K562 (cell line): ENCODE measurements around the gene PLAC8. TPM values are rescaled to one million over a fixed set of nuclear protein-coding genes. Genes with fewer than 3 reads are reported as not detected.

ENCODE experiments used
- ATAC-seq: fragments of 200-7000 bp; cut with Tn5 transposase; 3 replicates; pipeline ENCODE4 v1.9.1; 2020; ENCODE audit warnings: moderate library complexity
- BruUV-seq: library from RNA; stranded (reverse); fragments of 400-500 nt; replicated peaks from 2 replicates; lab custom pipeline; 2021; lab: Mats Ljungman, UMichigan
- CTCF ChIA-PET: fragments of 300-600 bp; formaldehyde crosslinking; extraction: SDS; loops from one replicate; lab custom pipeline; 2021; ENCODE audit warnings: low intra/inter-chr PET ratio; lab: Yijun Ruan, JAX
- POLR2A ChIA-PET: fragments of 300-600, 350-650 bp; sonication (Branson Sonifier 250); formaldehyde crosslinking; extraction: SDS; loops from one replicate; lab custom pipeline; 2021; ENCODE audit warnings: antibody characterized with exemption, inconsistent platforms; lab: Yijun Ruan, JAX
- DNase-seq, 4 experiments: peaks; one replicate each; pipeline versions ENCODE4 v3.0.0 to v3.0.0-alpha.2; 2011 to 2018; ENCODE audit warnings: low spot score in 3 of 4, mixed read lengths in 3 of 4; ENCODE audit errors: extremely low read depth in 1 of 4
- FAIRE-seq: peaks from 2 replicates; lab custom pipeline; 2011; peaks lifted over from hg19 to GRCh38; lab: Jason Lieb, UNC
- H2AFZ ChIP-seq: 2 replicates; pipeline ENCODE4 v1.6.0; 2011; ENCODE audit warnings: low read depth, low read length, control low read depth, inconsistent platforms
- H3K27ac ChIP-seq: fragments of 200-600 bp; 3 replicates; pipeline ENCODE4 v1.8.0; 2011; ENCODE audit warnings: low read depth, mild to moderate bottlenecking, control low read depth, inconsistent platforms, low read length, moderate library complexity, mixed read lengths; ENCODE audit errors: extremely low read depth
- H3K27me3 ChIP-seq, 2 experiments: fragments of 300-600 bp in 1 of 2; 2 replicates in 1 of 2; 3 replicates in 1 of 2; pipeline versions ENCODE4 v1.6.0 to v1.8.0; 2011; ENCODE audit warnings: inconsistent platforms in 2 of 2, low read length in 2 of 2, mild to moderate bottlenecking in 1 of 2, mixed read lengths in 1 of 2, moderate library complexity in 1 of 2; ENCODE audit not compliant: control insufficient read depth in 2 of 2, insufficient read depth in 2 of 2
- H3K36me3 ChIP-seq: fragments of 300-600 bp; 3 replicates; pipeline ENCODE4 v1.8.0; 2011; ENCODE audit warnings: mild to moderate bottlenecking, low read length, inconsistent platforms; ENCODE audit not compliant: control insufficient read depth, insufficient read depth
- H3K4me1 ChIP-seq, 2 experiments: fragments of 200-600 bp in 1 of 2; replicated peaks in 1 of 2; 2 replicates in 1 of 2; 3 replicates in 1 of 2; pipeline versions ENCODE4 v1.5.1 to v1.8.0; 2011; ENCODE audit warnings: inconsistent platforms in 2 of 2, low read length in 2 of 2, mild to moderate bottlenecking in 1 of 2, mixed read lengths in 1 of 2, moderate library complexity in 1 of 2; ENCODE audit not compliant: control insufficient read depth in 2 of 2, insufficient read depth in 2 of 2
- H3K4me2 ChIP-seq: 2 replicates; pipeline ENCODE4 v1.6.1; 2011; ENCODE audit warnings: low read length, control low read depth, inconsistent platforms, mixed read lengths; ENCODE audit not compliant: insufficient read depth
- H3K4me3 ChIP-seq: fragments of 200-600 bp; sonication (generic), shearing (Covaris generic); 2 replicates; pipeline ENCODE4 v1.5.1; 2016; ENCODE audit warnings: control low read depth, inconsistent platforms
- H3K79me2 ChIP-seq: fragments of 200-600 bp; 3 replicates; pipeline ENCODE4 v1.8.0; 2011; ENCODE audit warnings: low read length, inconsistent platforms; ENCODE audit not compliant: control insufficient read depth, insufficient read depth
- H3K9ac ChIP-seq, 2 experiments: 2 replicates each; pipeline versions ENCODE4 v1.6.0 to v1.6.1; 2011; ENCODE audit warnings: low read depth in 2 of 2, low read length in 2 of 2, control low read depth in 1 of 2, inconsistent platforms in 1 of 2, mild to moderate bottlenecking in 1 of 2, mixed read lengths in 1 of 2; ENCODE audit not compliant: insufficient read depth in 1 of 2
- H3K9me1 ChIP-seq: one replicate; pipeline ENCODE4 v1.6.0; 2011; ENCODE audit warnings: inconsistent platforms, mild to moderate bottlenecking, low read length, moderate library complexity; ENCODE audit not compliant: control insufficient read depth, insufficient read depth
- H3K9me3 ChIP-seq: replicated peaks from 2 replicates; pipeline ENCODE4 v1.5.1; 2011; ENCODE audit warnings: low read depth, low read length, inconsistent platforms; ENCODE audit not compliant: control insufficient read depth, insufficient read depth
- H4K20me1 ChIP-seq: replicated peaks from 2 replicates; pipeline ENCODE4 v1.6.1; 2011; ENCODE audit warnings: low read length, inconsistent platforms, mixed read lengths; ENCODE audit not compliant: control insufficient read depth, insufficient read depth
- BRD4 ChIP-seq: fragments of 200-600 bp; sonication (generic); IDR thresholded peaks from 2 replicates; pipeline ENCODE4 v1.6.1; 2017; ENCODE audit warnings: inconsistent platforms
- CHD2 ChIP-seq: IDR thresholded peaks from 2 replicates; pipeline ENCODE4 v1.6.1; 2011; ENCODE audit warnings: low read depth, low read length
- DACH1 ChIP-seq: fragments of 450-650 bp; IDR thresholded peaks from 2 replicates; pipeline ENCODE4 v1.6.1; 2018; ENCODE audit not compliant: partially characterized antibody
- DPF2 ChIP-seq: fragments of 450-650 bp; IDR thresholded peaks from 2 replicates; pipeline ENCODE4 v1.6.1; 2016
- EHMT2 ChIP-seq: fragments of 450-650 bp; IDR thresholded peaks from 2 replicates; pipeline ENCODE4 v1.6.1; 2018; ENCODE audit warnings: antibody characterized with exemption
- ESRRA ChIP-seq: fragments of 450-650 bp; IDR thresholded peaks from 2 replicates; pipeline ENCODE4 v1.6.1; 2014; ENCODE audit warnings: low read depth, mild to moderate bottlenecking, moderate library complexity, borderline replicate concordance
- NCOA6 ChIP-seq: fragments of 450-650 bp; IDR thresholded peaks from 2 replicates; pipeline ENCODE4 v1.6.1; 2017; ENCODE audit warnings: mild to moderate bottlenecking
- SRF ChIP-seq, 2 experiments: fragments of 250-450, 450-650 bp in 1 of 2; sonication (Bioruptor Pico) in 1 of 2; sonication (generic) in 1 of 2; formaldehyde crosslinking; IDR thresholded peaks; 2 replicates each; pipeline versions ENCODE4 v1.5.0 to v1.5.1; 2020 to 2022; ENCODE audit warnings: mild to moderate bottlenecking in 1 of 2, missing genetic modification reagents in 1 of 2
- SRSF7 ChIP-seq: fragments of 200-400 bp; formaldehyde crosslinking; optimal IDR thresholded peaks from 2 replicates; pipeline ENCODE3; 2017; ENCODE audit warnings: mild to moderate bottlenecking, low read depth, low read length
- WGBS: fragments of 100-300 bp; shearing (Covaris generic); methylation state at CpG from one replicate; pipeline ENCODE4 v1.1.6; 2016; ENCODE audit warnings: low coverage, mixed read lengths; ENCODE audit not compliant: insufficient coverage; ENCODE audit errors: missing lambda C conversion rate; 5-methylcytosine and 5-hydroxymethylcytosine counted together
- in situ Hi-C: fragments of 300-500 bp; cut with MboI; formaldehyde crosslinking; loops from 4 replicates; pipeline ENCODE4 v1.15.0; 2018; ENCODE audit warnings: inconsistent platforms, mixed read lengths
- intact Hi-C: fragments of 100-400 bp; cut with micrococcal nuclease; formaldehyde crosslinking; loops from 2 replicates; pipeline ENCODE4 v1.14.2; 2022
- polyA plus RNA-seq, 8 experiments: library from polyadenylated mRNA; depleted of rRNA in 4 of 8; stranded (reverse) in 5 of 8; unstranded in 3 of 8; fragments of >200 nt; fragmentation: Nextera tagmentation in 2 of 8; fragmentation: Illumina TruSeq in 1 of 8; extraction: Ambion mirVana in 2 of 8; extraction: Trizol in 1 of 8; gene quantifications; 2 replicates each; pipeline versions ENCODE4 v1.2.1 to v1.2.3, GENCODE V29; 2011 to 2014; ENCODE audit warnings: inconsistent platforms in 1 of 8, missing spikeins in 1 of 8
- total RNA-seq, 7 experiments: library from RNA; depleted of rRNA in 6 of 7; stranded (reverse); fragments of >200 nt in 6 of 7; fragmentation: Illumina TruSeq in 2 of 7; extraction: Trizol in 2 of 7; gene quantifications; 2 replicates each; pipeline versions ENCODE4 v1.2.1 to v1.2.3, GENCODE V29; 2011 to 2021; ENCODE audit warnings: low replicate concordance in 1 of 7
- TF ChIP-seq, protein P1 (sequence below): fragments of 450-650 bp; conservative IDR thresholded peaks from 2 replicates; pipeline ENCODE4 v1.6.1; 2016; ENCODE audit warnings: missing genetic modification characterization, low read depth, mild to moderate bottlenecking, control low read depth, missing compliant biosample characterization
- TF ChIP-seq, protein P2 (sequence below): sonication (generic); formaldehyde crosslinking; IDR thresholded peaks from 2 replicates; pipeline ENCODE4 v1.8.0; 2023; ENCODE audit warnings: mild to moderate bottlenecking, missing genetic modification reagents
- TF ChIP-seq, protein P3 (sequence below): sonication (generic); formaldehyde crosslinking; IDR thresholded peaks from 2 replicates; pipeline ENCODE4 v1.8.0; 2023; ENCODE audit warnings: mild to moderate bottlenecking, missing genetic modification reagents
- TF ChIP-seq, protein P4 (sequence below), 2 experiments: fragments of 150-350 bp in 1 of 2; IDR thresholded peaks; 2 replicates each; pipeline ENCODE4 v1.6.1; 2012 to 2016; ENCODE audit warnings: low read depth in 2 of 2, low read length in 2 of 2, mild to moderate bottlenecking in 1 of 2, moderate library complexity in 1 of 2

PLAC8 gene
- total and polyA plus RNA-seq, 9 of the 15 experiments (the other 6 are each of a cell fraction or from before 2014, with no cell fraction given), result 0.27 to 0.51 TPM; not detected in 7

DNA sequence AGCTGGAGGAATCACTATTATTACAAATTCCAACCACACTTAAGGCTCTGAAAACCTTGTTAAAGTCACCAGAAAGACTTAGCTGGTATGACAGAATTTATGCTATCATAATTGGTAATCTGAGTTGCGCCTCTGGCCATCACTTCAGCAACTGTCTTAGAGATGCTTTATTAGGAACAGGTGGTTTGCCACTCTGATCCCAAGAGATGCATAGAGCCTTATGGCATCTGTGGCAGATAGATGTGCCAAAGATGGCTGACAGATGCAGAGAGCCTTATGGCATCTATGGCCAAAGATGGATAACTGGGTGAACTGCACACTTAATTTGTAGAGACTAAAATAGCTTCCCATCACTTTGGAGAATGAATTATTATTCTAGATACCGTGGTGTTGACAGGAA, 32.3 kb upstream of the PLAC8 start:
- no peaks in the 10 kb centered on the region for H3K9me1 ChIP-seq
- intact Hi-C loops (no loop called here), in situ Hi-C loops (no loop called here)
- DNase-seq (no peak), FAIRE-seq (no peak), ATAC-seq (no peak)
- no peaks in the 10 kb centered on the region for H3K36me3 ChIP-seq
- H3K27me3 ChIP-seq, result peaks cover 26 to 31% of the 10 kb centered on the region in 2 experiments
- CTCF ChIA-PET, result no interaction called here
- no peaks in the 10 kb centered on the region for H3K79me2 ChIP-seq
- no peak overlapping the region for H2AFZ ChIP-seq
- TF ChIP-seq SRSF7 (no peak), EHMT2 (no peak), CHD2 (no peak), DACH1 (no peak), DPF2 (no peak), NCOA6 (no peak), SRF (CRISPR knock-in tag; IDR thresholded peaks at IDR 0.05) (no peak), BRD4 (no peak), ESRRA (no peak)
- TF ChIP-seq, protein P1, sequence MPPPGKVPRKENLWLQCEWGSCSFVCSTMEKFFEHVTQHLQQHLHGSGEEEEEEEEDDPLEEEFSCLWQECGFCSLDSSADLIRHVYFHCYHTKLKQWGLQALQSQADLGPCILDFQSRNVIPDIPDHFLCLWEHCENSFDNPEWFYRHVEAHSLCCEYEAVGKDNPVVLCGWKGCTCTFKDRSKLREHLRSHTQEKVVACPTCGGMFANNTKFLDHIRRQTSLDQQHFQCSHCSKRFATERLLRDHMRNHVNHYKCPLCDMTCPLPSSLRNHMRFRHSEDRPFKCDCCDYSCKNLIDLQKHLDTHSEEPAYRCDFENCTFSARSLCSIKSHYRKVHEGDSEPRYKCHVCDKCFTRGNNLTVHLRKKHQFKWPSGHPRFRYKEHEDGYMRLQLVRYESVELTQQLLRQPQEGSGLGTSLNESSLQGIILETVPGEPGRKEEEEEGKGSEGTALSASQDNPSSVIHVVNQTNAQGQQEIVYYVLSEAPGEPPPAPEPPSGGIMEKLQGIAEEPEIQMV (tag), result no peak
- TF ChIP-seq, protein P2, sequence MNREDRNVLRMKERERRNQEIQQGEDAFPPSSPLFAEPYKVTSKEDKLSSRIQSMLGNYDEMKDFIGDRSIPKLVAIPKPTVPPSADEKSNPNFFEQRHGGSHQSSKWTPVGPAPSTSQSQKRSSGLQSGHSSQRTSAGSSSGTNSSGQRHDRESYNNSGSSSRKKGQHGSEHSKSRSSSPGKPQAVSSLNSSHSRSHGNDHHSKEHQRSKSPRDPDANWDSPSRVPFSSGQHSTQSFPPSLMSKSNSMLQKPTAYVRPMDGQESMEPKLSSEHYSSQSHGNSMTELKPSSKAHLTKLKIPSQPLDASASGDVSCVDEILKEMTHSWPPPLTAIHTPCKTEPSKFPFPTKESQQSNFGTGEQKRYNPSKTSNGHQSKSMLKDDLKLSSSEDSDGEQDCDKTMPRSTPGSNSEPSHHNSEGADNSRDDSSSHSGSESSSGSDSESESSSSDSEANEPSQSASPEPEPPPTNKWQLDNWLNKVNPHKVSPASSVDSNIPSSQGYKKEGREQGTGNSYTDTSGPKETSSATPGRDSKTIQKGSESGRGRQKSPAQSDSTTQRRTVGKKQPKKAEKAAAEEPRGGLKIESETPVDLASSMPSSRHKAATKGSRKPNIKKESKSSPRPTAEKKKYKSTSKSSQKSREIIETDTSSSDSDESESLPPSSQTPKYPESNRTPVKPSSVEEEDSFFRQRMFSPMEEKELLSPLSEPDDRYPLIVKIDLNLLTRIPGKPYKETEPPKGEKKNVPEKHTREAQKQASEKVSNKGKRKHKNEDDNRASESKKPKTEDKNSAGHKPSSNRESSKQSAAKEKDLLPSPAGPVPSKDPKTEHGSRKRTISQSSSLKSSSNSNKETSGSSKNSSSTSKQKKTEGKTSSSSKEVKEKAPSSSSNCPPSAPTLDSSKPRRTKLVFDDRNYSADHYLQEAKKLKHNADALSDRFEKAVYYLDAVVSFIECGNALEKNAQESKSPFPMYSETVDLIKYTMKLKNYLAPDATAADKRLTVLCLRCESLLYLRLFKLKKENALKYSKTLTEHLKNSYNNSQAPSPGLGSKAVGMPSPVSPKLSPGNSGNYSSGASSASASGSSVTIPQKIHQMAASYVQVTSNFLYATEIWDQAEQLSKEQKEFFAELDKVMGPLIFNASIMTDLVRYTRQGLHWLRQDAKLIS (CRISPR knock-in tag), result no peak
- TF ChIP-seq, protein P3, sequence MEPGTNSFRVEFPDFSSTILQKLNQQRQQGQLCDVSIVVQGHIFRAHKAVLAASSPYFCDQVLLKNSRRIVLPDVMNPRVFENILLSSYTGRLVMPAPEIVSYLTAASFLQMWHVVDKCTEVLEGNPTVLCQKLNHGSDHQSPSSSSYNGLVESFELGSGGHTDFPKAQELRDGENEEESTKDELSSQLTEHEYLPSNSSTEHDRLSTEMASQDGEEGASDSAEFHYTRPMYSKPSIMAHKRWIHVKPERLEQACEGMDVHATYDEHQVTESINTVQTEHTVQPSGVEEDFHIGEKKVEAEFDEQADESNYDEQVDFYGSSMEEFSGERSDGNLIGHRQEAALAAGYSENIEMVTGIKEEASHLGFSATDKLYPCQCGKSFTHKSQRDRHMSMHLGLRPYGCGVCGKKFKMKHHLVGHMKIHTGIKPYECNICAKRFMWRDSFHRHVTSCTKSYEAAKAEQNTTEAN (CRISPR knock-in tag), result no peak
- TF ChIP-seq, protein P4, sequence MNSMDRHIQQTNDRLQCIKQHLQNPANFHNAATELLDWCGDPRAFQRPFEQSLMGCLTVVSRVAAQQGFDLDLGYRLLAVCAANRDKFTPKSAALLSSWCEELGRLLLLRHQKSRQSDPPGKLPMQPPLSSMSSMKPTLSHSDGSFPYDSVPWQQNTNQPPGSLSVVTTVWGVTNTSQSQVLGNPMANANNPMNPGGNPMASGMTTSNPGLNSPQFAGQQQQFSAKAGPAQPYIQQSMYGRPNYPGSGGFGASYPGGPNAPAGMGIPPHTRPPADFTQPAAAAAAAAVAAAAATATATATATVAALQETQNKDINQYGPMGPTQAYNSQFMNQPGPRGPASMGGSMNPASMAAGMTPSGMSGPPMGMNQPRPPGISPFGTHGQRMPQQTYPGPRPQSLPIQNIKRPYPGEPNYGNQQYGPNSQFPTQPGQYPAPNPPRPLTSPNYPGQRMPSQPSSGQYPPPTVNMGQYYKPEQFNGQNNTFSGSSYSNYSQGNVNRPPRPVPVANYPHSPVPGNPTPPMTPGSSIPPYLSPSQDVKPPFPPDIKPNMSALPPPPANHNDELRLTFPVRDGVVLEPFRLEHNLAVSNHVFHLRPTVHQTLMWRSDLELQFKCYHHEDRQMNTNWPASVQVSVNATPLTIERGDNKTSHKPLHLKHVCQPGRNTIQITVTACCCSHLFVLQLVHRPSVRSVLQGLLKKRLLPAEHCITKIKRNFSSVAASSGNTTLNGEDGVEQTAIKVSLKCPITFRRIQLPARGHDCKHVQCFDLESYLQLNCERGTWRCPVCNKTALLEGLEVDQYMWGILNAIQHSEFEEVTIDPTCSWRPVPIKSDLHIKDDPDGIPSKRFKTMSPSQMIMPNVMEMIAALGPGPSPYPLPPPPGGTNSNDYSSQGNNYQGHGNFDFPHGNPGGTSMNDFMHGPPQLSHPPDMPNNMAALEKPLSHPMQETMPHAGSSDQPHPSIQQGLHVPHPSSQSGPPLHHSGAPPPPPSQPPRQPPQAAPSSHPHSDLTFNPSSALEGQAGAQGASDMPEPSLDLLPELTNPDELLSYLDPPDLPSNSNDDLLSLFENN (IDR thresholded peaks at IDR 0.05; ENCODE audit: low read depth in 2 of 2, low read length in 2 of 2), result no peak
- WGBS, result 0% methylated on average over 2 of the region's 2 CpGs
- H3K27ac ChIP-seq, result no peak overlapping the region
- H3K9ac ChIP-seq, result no peak overlapping the region
- BruUV-seq, result no TSS peak
- H3K4me1 ChIP-seq, result no peaks in the 10 kb centered on the region
- no peak overlapping the region for H3K4me3 ChIP-seq
- POLR2A ChIA-PET, result no interaction called here
- H3K9me3 ChIP-seq, result no peaks in the 10 kb centered on the region
- H4K20me1 ChIP-seq, result no peaks in the 10 kb centered on the region
- H3K4me2 ChIP-seq, result no peak overlapping the region
